GM12865 (cell line): Measurements from ENCODE around the gene ASTN2.
A peak's percentile ranks its signal among the peaks of the same experiment; 100 is the strongest.

Experiments used
- DNase-seq: peaks from one replicate; pipeline ENCODE4 v3.0.0; 2010; ENCODE audit warnings: low read depth
- H3K4me3 ChIP-seq: 2 replicates; pipeline ENCODE4 v1.5.1; 2011; ENCODE audit warnings: mild to moderate bottlenecking, low read depth, low read length, control low read depth
- CTCF ChIP-seq: IDR thresholded peaks from 2 replicates; pipeline ENCODE4 v1.5.1; 2011; ENCODE audit warnings: low read length, control low read depth, low read depth, inconsistent platforms; ENCODE audit not compliant: insufficient read depth; ENCODE audit errors: missing control alignments

The ASTN2 gene

DNA sequence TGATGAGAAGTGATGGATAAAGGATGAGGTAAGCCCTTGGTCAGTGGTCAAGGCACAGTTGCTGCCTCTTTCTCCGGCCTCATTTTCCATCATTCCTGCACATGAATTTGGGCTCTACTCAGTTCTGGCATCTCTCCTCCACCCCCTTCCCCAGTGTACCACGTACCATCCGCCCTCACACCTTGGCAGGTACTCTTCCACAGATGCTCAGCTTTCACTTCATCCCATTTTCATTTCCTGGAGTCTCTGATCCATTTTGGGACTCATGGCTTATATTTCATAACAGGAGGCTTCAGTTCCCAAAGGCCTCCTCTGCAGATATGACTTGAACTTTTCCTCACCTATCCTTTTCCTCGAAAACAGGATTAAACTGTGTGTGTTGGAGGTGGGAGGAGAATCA is 326.7 kb downstream of the ASTN2 start:
- no peak for DNase-seq
- no peak overlapping the region for H3K4me3 ChIP-seq
- no peak for TF ChIP-seq CTCF

GRCh38 chr9:117084221-117084620 is 330.6 kb downstream of the ASTN2 start:
- TF ChIP-seq CTCF = no peak
- DNase-seq = peak; percentile 14
- no peak overlapping the region for H3K4me3 ChIP-seq

DNA sequence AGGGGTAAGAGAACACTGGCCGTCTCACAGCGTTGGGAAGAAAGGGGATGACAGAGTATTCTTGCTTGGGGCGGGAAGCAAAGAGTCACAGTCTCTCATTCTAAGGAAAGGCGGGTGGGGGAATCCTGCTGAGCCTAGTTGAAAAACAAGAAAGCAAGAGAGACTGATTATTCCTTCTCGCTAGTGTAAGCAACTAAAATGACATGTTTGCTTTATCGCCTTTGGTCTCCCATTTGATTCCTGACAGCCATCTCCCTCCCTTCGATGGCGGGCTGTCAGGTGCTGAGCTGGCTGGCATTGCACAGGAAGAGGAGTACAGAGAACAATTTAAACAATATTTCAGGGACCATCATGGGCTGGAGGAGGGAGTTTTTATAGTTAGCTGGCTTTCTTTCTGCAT is 331.3 kb downstream of the ASTN2 start:
- no peak for DNase-seq
- H3K4me3 ChIP-seq = no peak overlapping the region
- TF ChIP-seq CTCF = no peak

DNA sequence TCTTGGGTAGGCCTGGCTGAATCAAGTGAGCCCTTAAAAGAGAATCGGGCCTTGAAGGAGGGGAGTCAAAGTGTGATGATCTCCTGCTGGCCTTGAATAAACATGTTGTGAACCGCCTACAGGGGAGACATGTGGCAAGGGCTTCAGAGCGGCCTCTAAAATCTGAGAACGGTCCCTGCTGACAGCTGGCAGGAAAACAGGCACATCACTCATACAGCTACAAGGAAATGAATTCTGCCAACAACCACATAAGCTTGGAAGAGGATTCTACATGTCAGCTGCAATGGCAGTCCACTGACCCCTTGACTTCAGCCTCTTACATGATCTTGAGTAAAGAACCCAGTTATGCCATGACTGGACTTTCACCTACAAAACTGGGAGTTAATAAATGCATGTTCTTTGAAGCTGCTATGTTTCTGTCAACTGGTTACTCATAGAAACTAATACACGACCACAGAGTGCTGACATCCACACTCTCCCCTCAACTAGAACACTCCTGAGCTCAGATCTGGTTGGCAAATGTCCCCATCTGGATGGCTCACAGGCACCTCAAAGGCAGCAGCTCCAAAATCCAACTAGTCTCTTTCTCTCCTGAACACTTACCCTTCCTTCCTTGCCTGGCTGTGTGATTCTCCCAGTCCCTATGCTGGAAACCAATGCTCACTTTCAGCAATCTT is 333.1 kb downstream of the ASTN2 start:
- no peak for TF ChIP-seq CTCF
- DNase-seq = peak; percentile 3
- H3K4me3 ChIP-seq = no peak overlapping the region

DNA sequence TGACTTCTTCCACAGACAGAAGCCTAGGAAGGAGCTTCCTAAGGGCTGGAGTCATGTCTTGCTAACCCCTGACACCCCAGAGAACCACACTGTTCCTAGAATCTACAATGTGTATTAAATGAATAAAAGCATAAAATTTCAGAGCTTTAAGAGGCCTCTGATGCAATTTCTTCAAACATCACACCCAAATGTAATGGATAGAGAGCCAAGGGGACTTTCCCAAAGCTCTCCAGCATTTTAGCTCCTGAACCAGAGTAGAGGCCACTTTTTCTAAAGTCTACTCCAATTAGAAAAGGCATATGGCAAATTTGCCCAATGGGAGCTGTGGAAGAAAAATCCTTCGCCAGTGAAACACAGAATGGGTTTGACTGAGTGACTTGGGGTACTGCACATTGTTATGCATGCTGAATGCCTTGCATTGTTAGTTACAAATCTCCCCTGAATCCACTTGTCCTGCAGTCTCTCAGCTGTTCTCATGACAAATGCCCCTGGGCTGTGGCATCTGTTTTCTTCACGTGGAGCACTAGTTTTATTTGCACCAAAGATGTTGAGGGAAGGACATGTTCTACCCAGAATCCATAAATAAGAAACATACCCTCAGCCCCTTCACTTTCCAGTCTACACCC is 334.0 kb downstream of the ASTN2 start:
- no peak for TF ChIP-seq CTCF
- DNase-seq = no peak
- no peak overlapping the region for H3K4me3 ChIP-seq

- DNase-seq = no peak
- TF ChIP-seq CTCF = no peak
- no peak overlapping the region for H3K4me3 ChIP-seq
Observed at GRCh38 chr9:117076571-117077290, 338.1 kb downstream of the ASTN2 start.
